Activated CD8-positive, alpha-beta memory T cell treated with anti-CD3 and anti-CD28 coated beads for 1 hour (primary cell): Measurements from ENCODE around the gene SLC25A33.
"Not testable (repeated sequence)": the region's sequence is repeated elsewhere in the genome, so short reads cannot be mapped to it uniquely, and the experiment has no call there.

ENCODE experiments used
- DNase-seq, 2 donors: peaks; one replicate each; pipeline ENCODE4 v3.0.0-alpha.2; 2020; ENCODE audit warnings: low read depth in 1 of 2; ENCODE audit errors: extremely low read depth in 1 of 2

The SLC25A33 gene, protein sequence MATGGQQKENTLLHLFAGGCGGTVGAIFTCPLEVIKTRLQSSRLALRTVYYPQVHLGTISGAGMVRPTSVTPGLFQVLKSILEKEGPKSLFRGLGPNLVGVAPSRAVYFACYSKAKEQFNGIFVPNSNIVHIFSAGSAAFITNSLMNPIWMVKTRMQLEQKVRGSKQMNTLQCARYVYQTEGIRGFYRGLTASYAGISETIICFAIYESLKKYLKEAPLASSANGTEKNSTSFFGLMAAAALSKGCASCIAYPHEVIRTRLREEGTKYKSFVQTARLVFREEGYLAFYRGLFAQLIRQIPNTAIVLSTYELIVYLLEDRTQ

GRCh38 chr1:9539165-9539828 is at the start of gene SLC25A33:
SLC25A33 (plus strand) TSS chr1:9539465; CDS start chr1:9539692, 227 bp downstream.
- peak; percentile 92 to 97 for DNase-seq

DNA sequence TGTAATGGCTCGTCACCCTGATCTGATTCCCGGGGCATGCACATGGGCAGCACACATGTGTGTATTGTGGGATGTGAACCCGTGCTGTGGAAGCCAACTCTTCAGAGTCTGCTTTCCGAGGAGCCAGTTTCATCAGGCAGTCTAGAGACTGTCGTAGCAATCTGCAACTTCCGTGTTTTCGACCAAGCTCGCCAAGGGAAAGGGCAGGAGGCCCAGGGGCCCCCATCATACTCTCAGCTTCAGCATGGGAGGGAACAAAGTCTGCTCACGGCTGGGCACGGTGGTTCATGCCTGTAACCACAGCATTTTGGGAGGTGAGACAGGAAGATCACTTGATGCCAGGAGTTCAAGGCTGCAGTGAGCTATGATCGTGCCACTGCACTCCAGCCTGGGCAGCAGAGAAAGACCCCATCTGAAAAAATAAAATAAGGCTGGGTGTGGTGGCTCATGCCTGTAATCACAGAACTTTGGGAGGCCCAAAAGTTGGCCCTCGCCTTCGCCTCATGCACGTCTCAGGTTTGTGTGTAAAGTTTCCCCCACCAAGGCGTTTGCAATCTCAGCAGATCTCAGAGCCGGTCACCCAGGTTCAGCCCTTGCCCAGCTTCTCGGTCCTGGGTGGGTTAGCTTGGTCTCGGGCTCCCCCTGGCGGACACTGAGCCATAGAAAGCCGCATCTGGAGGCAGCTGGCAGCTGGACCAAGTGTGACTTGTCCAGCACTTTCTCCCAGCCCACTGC is 48.5 kb upstream of the SLC25A33 start:
- DNase-seq: peak; percentile 45 to 83

DNA sequence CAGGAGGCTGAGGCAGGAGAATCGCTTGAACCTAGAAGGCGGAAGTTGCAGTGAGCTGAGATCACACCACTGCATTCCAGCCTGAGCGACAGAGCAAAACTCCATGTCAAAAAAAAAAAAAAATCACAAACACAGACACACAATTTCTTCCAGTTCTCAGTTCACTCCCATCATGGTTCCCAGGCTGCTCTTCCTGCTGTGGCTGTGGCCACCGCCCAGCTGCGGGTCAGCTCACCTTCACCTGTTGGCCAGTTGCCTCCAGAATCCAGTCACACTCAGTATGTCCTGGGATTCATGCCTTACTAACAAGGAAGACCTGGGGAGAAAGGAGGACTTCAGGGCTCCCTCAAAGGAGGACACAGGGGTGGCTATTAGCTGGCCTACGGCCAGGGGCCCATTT is 45.9 kb upstream of the SLC25A33 start:
- no peak for DNase-seq

- peak; percentile 16 to 51 for DNase-seq
Measured at GRCh38 chr1:9494936-9495758, 44.1 kb upstream of the SLC25A33 start.

- DNase-seq: no peak
Measured at GRCh38 chr1:9495854-9496374, 43.4 kb upstream of the SLC25A33 start.

GRCh38 chr1:9500756-9501754 is 38.2 kb upstream of the SLC25A33 start:
- DNase-seq: no peak

DNA sequence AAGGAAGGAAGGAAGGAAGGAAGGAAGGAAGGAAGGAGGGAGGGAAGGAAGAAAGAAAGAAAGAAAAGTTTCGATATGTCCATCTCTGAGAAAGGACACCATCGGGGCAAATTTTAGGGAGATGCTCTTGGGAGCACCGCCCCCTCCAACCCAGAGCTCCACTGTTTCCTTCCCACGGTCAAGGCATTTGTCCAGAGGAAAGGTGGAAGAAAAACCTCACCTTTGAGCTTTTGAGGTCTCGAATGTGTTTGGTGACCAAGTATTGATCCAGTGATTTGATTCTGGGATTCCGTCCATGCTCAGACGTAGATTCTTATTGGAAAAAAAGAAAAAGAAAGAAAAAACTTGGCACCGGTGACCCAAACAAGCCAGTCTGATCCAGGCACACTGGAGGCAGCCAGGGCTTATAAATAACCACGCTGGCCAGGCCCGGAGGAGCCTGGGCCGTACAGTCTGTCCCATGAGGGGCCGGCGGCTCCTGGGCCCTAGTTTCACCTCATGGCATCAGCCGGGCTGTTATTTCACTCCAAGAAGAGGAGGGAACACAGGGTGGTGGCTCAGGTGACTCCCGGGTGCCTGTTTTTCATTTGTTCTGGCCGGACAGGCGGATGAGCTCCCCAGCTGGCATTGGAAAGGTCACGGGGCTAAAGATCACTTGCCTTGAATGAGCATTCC is 36.1 kb upstream of the SLC25A33 start:
- DNase-seq: no peak

GRCh38 chr1:9505143-9505542 is 34.1 kb upstream of the SLC25A33 start:
- no peak for DNase-seq

DNA sequence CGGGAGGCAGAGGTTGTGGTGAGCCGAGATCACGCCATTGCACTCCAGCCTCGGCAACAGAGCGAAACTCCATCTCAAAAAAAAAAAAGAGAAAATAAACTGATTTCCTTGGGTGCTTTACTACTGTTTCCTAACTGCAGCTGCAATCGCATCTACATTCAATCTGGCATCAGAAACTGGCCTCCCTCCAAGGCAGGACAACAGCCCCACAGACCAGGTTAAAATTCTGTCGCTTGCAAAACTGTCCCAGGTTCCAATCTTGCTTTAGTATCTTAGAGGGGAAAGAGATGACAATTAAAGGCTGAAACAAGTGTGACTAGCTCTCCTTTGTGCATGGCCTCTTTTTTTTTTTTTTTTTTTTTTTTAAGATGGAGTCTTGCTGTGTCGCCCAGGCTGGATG is 32.4 kb upstream of the SLC25A33 start:
- no peak for DNase-seq

DNA sequence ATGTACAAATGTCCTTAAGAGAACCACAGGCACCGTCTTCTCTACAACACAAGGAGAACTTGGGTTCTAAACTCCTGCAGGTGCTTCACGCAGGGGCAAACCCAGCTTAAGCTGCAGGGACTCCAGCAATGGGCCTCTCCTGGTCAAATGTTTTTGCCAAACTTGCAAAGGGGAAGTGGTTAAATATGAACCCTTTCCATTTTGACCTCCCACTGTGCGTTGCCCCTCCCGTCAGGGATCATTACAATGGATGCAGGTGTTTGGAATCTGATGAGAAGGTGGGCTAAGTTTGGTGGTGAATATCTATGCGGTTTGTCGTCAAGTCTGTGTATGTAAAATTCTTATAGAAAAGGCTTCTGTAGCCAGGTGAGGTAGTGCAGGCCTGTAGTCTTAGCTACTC is 29.1 kb upstream of the SLC25A33 start:
- DNase-seq: no peak

GRCh38 chr1:9515550-9515949 is 23.7 kb upstream of the SLC25A33 start:
- not testable (repeated sequence) for DNase-seq

DNA sequence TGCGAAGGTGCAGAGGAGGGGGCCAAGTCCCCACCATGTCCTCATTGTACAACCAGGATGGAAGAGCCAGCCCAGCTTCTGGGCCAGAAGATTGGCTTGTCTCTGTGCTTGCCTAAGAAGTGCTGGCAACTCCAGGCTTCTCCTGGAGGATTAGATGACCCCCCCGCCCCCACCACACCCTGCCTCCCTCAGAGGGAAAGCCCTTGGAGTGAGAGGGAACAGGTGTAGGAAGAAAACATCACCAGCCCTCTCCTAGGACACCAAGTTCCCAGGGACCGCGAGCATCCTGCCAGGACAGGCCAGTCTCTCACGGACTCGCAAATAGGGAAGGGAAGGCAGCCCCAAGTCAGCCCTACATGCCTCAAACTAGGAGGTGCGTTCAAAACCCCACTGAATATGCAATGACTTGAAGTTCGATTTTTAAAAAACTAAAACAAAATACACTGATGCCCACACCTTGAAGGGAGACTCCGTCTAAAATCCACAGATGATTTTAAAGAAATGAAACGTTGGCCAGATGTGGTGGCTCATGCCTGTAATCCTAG is 20.7 kb upstream of the SLC25A33 start:
- DNase-seq: no peak

DNA sequence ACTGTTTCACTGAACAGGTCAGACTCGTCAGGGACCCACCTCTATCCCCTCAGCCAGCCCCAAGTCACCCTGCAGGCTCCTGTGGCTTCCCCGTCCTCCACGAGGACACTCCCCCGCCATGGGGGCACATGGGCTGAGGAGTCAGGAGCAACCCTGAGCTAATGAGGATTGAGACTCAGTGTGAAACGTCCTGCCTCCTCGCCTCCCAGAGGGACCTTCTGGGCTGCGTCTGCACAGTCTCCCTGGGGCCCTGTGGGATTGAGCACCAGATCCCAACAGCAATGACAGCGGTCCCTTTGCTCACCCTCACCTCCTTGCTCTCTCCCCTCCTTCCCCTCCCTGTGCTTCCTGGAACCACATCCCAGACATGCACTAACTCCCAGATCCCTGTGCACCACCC is 18.9 kb upstream of the SLC25A33 start:
- DNase-seq: no peak

DNA sequence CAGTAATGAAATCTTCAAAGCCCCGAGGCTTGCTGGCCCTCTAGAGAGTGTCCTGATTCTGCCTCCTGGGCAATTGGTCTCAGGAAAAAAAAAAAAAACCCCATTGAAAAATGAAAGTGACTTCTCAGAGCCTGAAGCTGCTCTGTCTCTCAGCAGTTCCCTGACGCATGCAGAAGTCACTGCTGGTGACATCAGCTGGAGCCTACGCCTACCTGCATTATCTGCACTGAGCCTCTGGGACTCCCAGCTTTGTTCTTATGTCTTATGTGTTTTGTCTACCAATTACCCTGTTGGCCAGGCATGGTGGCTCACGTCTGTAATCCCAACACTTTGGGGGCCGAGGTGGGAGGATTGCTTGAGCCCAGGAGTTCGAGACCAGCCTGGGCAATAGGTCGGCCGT is 10.1 kb upstream of the SLC25A33 start:
- DNase-seq: no peak

- no peak for DNase-seq
Measured at GRCh38 chr1:9530320-9530719, 8.9 kb upstream of the SLC25A33 start.

GRCh38 chr1:9534953-9535352 is 4.3 kb upstream of the SLC25A33 start:
- DNase-seq: no peak

- no peak for DNase-seq
Measured at GRCh38 chr1:9536301-9536700, 3.0 kb upstream of the SLC25A33 start.

DNA sequence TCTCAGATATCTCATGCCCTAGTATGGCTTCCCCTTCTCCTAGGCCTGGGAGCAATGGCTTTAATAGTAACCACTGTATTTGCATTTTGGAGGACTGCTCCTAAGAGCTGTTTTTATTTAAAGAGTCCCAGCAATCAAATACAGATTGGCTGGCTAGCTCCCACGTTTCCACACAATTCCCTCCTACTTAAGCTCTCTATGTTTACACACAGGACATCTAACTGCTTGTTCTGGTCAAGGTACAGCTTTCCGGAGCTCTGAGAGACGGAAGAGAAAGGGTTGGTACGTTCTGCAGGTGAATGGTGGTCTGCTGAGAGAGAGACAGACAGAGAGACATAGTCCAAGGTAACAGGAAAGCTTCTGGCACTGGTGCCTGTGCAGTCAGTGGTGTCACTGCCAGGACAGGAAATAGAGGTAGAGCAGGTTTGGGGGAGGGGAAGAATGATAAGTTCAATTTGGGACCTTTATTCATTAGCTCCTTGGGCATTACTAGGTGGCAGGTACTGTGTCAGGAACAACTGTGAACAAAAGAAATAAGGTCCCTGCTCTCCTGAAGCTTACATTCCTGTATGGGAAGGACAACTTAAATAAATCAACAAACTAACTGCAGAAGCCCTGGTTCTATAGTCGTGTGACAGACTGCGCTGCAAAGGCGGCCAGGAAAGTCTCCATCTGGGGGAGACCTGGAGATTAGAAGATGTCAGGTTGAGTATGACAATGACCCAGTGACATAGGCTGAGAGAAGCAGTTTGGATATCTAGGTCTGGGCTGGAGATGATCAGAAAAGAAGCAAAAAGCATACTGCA is 1.2 kb upstream of the SLC25A33 start:
- no peak for DNase-seq
